CD8-positive, alpha-beta memory T cell (primary cell): ENCODE measurements around the gene DIDO1. TPM values are rescaled to one million over a fixed set of nuclear protein-coding genes. Genes with fewer than 3 reads are reported as not detected.

Experiments used
- CTCF ChIA-PET: fragments of 350-600 bp; sonication (Branson Sonifier 250); formaldehyde crosslinking; loops from one replicate; lab custom pipeline; 2021; ENCODE audit warnings: antibody characterized with exemption; lab: Charles Lee
- POLR2A ChIA-PET: fragments of 350-600 bp; sonication (Branson Sonifier 250); formaldehyde crosslinking; loops from one replicate; lab custom pipeline; 2021; ENCODE audit warnings: antibody characterized with exemption; lab: Charles Lee
- DNase-seq, 5 donors: peaks; one replicate each; pipeline versions ENCODE4 v3.0.0 to v3.0.0-alpha.2; 2020 to 2022; ENCODE audit warnings: mixed read lengths in 1 of 5
- H3K27ac ChIP-seq: one replicate; pipeline ENCODE4 v1.7.0; 2013; ENCODE audit warnings: low read depth, mild to moderate bottlenecking, low read length, moderate library complexity
- H3K27me3 ChIP-seq: 2 replicates; pipeline ENCODE4 v1.7.0; 2013; ENCODE audit warnings: low read length, mild to moderate bottlenecking; ENCODE audit not compliant: insufficient read depth, poor library complexity, severe bottlenecking
- H3K36me3 ChIP-seq: 2 replicates; pipeline ENCODE4 v1.7.0; 2013; ENCODE audit warnings: mild to moderate bottlenecking, low read length, moderate library complexity; ENCODE audit not compliant: insufficient read depth
- H3K4me1 ChIP-seq: 2 replicates; pipeline ENCODE4 v1.7.0; 2013; ENCODE audit warnings: mild to moderate bottlenecking, low read length, moderate library complexity; ENCODE audit not compliant: insufficient read depth
- H3K4me3 ChIP-seq: 2 replicates; pipeline ENCODE4 v1.7.0; 2013; ENCODE audit warnings: mild to moderate bottlenecking, low read length
- H3K9me3 ChIP-seq: 2 replicates; pipeline ENCODE4 v1.7.0; 2013; ENCODE audit warnings: mild to moderate bottlenecking, low read length
- H3K27ac Mint-ChIP-seq, 8 donors: one replicate each; pipeline ENCODE4 v1.8.0; 2020 to 2021; ENCODE audit warnings: mixed read lengths in 8 of 8, mild to moderate bottlenecking in 6 of 8, inconsistent platforms in 3 of 8, moderate library complexity in 3 of 8
- H3K27me3 Mint-ChIP-seq, 2 donors: one replicate each; pipeline ENCODE4 v1.8.0; 2020 to 2021; ENCODE audit warnings: mixed read lengths in 2 of 2, mild to moderate bottlenecking in 1 of 2, moderate library complexity in 1 of 2
- H3K36me3 Mint-ChIP-seq, 3 donors: one replicate each; pipeline ENCODE4 v1.8.0; 2020 to 2021; ENCODE audit warnings: mixed read lengths in 3 of 3, inconsistent platforms in 1 of 3, mild to moderate bottlenecking in 1 of 3
- H3K4me1 Mint-ChIP-seq, 3 donors: one replicate each; pipeline ENCODE4 v1.8.0; 2020 to 2021; ENCODE audit warnings: mixed read lengths in 3 of 3, inconsistent platforms in 1 of 3, mild to moderate bottlenecking in 1 of 3
- H3K4me3 Mint-ChIP-seq, 7 donors: one replicate each; pipeline ENCODE4 v1.8.0; 2020 to 2021; ENCODE audit warnings: mixed read lengths in 7 of 7, mild to moderate bottlenecking in 6 of 7, moderate library complexity in 4 of 7, inconsistent platforms in 2 of 7
- H3K9me3 Mint-ChIP-seq, 5 donors: one replicate each; pipeline ENCODE4 v1.8.0; 2020 to 2022; ENCODE audit warnings: mixed read lengths in 5 of 5, mild to moderate bottlenecking in 3 of 5, moderate library complexity in 2 of 5, inconsistent platforms in 1 of 5
- polyA plus RNA-seq: library from polyadenylated mRNA; unstranded; fragments of 300-500 nt; fragmentation: Illumina TruSeq; gene quantifications from one replicate; pipeline ENCODE4 v1.2.3, GENCODE V29; 2021
- total RNA-seq, 2 experiments: library from RNA; stranded (reverse); gene quantifications; one replicate each; pipeline ENCODE4 v1.2.3, GENCODE V29; 2021

DIDO1 gene
- total and polyA plus RNA-seq, 3 experiments from 2014 or later: 39.0 to 57.3 (median 55.3) TPM

- Histone ChIP-seq H3K4me1 (peaks cover 24% of the 10 kb centered on the region), H3K36me3 (peaks cover 40% of the 10 kb centered on the region), H3K9me3 (no peaks in the 10 kb centered on the region), H3K4me3 (no peak overlapping the region), H3K27me3 (no peaks in the 10 kb centered on the region), H3K27ac (no peak overlapping the region)
- Mint-ChIP-seq H3K4me1 (peaks cover 32 to 37% (median 35%) of the 10 kb centered on the region in 3 donors), H3K4me3 (peak overlapping the region in 2 of 7 donors; percentile 5 to 69), H3K36me3 (peaks cover 6 to 58% (median 8%) of the 10 kb centered on the region in 3 donors), H3K9me3 (no peaks in the 10 kb centered on the region), H3K27ac (peak overlapping the region in 5 of 8 donors; percentile 37 to 88 (median 53)), H3K27me3 (no peaks in the 10 kb centered on the region)
- peak in 1 of 5 donors; percentile 21 for DNase-seq
- POLR2A ChIA-PET: interaction anchor here (0.5 kb wide), 1 partner anchor 52 kb away, joined by 5 read pairs; no protein-coding TSS in a partner anchor
- CTCF ChIA-PET: interaction anchor here (0.9 to 6.3 kb wide), 8 partner anchors 9 to 111 kb away, joined by 3 to 62 read pairs (median 6); no protein-coding TSS in a partner anchor
Observed at GRCh38 chr20:62898093-62898964, 28.0 kb downstream of the DIDO1 start.

DNA sequence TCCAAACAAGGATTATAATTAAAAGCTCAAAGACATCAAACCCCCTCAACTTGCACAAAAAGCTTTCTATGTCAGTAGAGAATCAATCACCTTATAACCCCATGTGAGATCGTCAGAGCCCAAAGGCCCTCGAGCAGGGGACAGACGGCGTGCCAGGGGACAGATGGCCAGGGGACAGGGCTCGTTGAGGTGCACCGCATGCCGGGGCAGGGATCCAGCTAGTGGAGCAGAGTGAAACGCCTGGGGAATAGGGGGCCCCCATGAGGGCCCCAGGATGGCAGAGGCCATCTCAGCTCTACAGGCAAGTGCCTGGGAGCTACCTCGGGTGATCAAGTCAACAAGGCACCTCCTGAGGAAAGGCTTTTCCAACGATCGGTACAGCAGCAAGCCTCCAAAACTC, 28.6 kb downstream of the DIDO1 start:
- ChIA-PET POLR2A (no interaction called here), CTCF (interaction anchor here (0.9 to 2.9 kb wide), 5 partner anchors 10 to 111 kb away, joined by 3 to 9 read pairs (median 5); no protein-coding TSS in a partner anchor)
- no peaks in the 10 kb centered on the region for H3K9me3 Mint-ChIP-seq
- H3K36me3 ChIP-seq: peaks cover 40% of the 10 kb centered on the region
- H3K4me3 ChIP-seq: no peak overlapping the region
- no peaks in the 10 kb centered on the region for H3K27me3 Mint-ChIP-seq
- H3K9me3 ChIP-seq: no peaks in the 10 kb centered on the region
- peak in 1 of 5 donors; percentile 22 for DNase-seq
- peaks cover 6 to 58% (median 9%) of the 10 kb centered on the region in 3 donors for H3K36me3 Mint-ChIP-seq
- H3K4me3 Mint-ChIP-seq: peak overlapping the region in 1 of 7 donors; percentile 1
- peaks cover 32 to 37% (median 35%) of the 10 kb centered on the region in 3 donors for H3K4me1 Mint-ChIP-seq
- no peak overlapping the region for H3K27ac ChIP-seq
- H3K4me1 ChIP-seq: peaks cover 24% of the 10 kb centered on the region
- H3K27ac Mint-ChIP-seq: no peak overlapping the region
- H3K27me3 ChIP-seq: no peaks in the 10 kb centered on the region

DNA sequence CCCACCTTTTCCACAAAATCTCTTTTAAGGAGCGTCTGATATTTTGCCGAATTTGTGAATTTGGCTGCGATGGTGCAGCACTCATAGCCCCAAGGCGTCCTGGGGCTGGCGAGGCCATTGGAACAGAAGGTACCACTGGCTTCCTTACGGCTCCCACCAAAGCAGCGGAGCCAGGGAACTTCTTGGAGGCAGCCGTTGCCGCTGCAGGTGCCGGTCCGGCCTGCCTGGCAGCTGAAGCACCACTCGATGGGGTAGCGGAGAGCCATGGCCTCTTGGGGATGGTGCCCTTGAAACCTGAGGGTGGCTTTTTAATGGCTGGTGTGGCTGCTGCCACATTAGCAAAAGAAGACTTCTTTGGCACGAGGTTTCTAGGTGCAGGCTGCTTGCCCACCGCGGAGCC, 29.8 kb downstream of the DIDO1 start:
- peaks cover 8 to 58% (median 14%) of the 10 kb centered on the region in 3 donors for H3K36me3 Mint-ChIP-seq
- H3K36me3 ChIP-seq: peaks cover 48% of the 10 kb centered on the region
- H3K4me1 Mint-ChIP-seq: peaks cover 32 to 37% (median 37%) of the 10 kb centered on the region in 3 donors

DNA sequence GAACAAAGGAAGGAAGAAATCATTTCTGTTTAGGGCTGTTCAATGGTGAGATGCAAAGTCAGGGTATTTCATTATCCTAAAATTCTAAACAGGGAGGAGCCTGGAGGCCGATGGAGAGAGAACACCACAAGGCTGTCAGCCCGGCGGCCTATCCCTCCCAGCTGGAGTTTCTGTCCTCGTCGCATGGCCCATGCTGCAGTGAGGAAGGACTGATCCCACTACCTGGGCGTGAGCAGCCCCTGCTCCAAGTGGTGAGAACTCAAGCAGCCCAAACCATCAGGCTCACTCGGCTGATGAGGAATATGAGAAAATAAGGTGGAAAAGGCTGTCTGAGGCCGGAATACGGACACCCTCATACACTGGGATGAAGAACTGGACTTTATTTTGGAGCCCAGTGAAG, 30.8 kb downstream of the DIDO1 start:
- H3K9me3 Mint-ChIP-seq: no peaks in the 10 kb centered on the region
- H3K27ac ChIP-seq: no peak overlapping the region
- CTCF ChIA-PET: no interaction called here
- H3K27me3 Mint-ChIP-seq: no peaks in the 10 kb centered on the region
- H3K4me3 Mint-ChIP-seq: no peak overlapping the region
- peaks cover 58% of the 10 kb centered on the region for H3K36me3 ChIP-seq
- POLR2A ChIA-PET: no interaction called here
- peak overlapping the region in 1 of 8 donors; percentile 87 for H3K27ac Mint-ChIP-seq
- peaks cover 10 to 60% (median 16%) of the 10 kb centered on the region in 3 donors for H3K36me3 Mint-ChIP-seq
- H3K4me1 Mint-ChIP-seq: peaks cover 31 to 38% (median 35%) of the 10 kb centered on the region in 3 donors
- H3K4me3 ChIP-seq: no peak overlapping the region
- peaks cover 43% of the 10 kb centered on the region for H3K4me1 ChIP-seq
- H3K27me3 ChIP-seq: no peaks in the 10 kb centered on the region
- peak in 1 of 5 donors; percentile 36 for DNase-seq
- H3K9me3 ChIP-seq: no peaks in the 10 kb centered on the region

More for the DNA sequence above, 29.8 kb downstream of the DIDO1 start:
- DNase-seq: peak in 1 of 5 donors; percentile 32
- Histone ChIP-seq H3K27ac (no peak overlapping the region), H3K4me3 (no peak overlapping the region), H3K27me3 (no peaks in the 10 kb centered on the region), H3K4me1 (peaks cover 35% of the 10 kb centered on the region), H3K9me3 (no peaks in the 10 kb centered on the region)
- POLR2A ChIA-PET: no interaction called here
- Mint-ChIP-seq H3K4me3 (no peak overlapping the region), H3K27ac (no peak overlapping the region), H3K27me3 (no peaks in the 10 kb centered on the region), H3K9me3 (no peaks in the 10 kb centered on the region)
- CTCF ChIA-PET: interaction anchor here (0.8 kb wide), 1 partner anchor 113 kb away, joined by 3 read pairs; no protein-coding TSS in a partner anchor

DNA sequence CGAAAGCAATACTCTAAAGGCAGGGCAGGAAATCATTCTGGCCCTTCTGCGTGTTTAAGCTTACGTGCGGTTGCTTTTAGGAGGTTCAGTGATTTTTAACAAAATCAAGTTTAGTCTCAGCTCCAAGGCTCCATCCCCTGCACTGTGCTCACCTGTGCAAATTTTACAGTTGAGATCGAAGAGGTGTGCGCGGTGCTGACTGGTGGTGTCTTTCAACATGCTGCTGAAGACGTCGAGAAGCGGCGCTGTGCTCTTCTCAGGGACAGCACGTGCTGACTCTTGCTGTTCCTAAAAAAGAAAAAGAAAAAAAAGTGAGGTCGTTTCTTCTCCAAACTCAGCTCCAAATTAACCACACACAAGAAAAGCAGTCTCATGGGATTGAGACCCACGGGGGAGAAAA, 32.0 kb downstream of the DIDO1 start:
- DNase-seq: no peak
- POLR2A ChIA-PET: no interaction called here
- no peak overlapping the region for H3K27ac Mint-ChIP-seq
- Histone ChIP-seq H3K4me3 (no peak overlapping the region), H3K27ac (no peak overlapping the region), H3K36me3 (peaks cover 71% of the 10 kb centered on the region), H3K27me3 (no peaks in the 10 kb centered on the region), H3K9me3 (no peaks in the 10 kb centered on the region), H3K4me1 (peaks cover 37% of the 10 kb centered on the region)
- no peaks in the 10 kb centered on the region for H3K9me3 Mint-ChIP-seq
- CTCF ChIA-PET: interaction anchor here (0.8 to 1.9 kb wide), 4 partner anchors 13 to 115 kb away, joined by 3 to 6 read pairs (median 3); no protein-coding TSS in a partner anchor
- peaks cover 10 to 72% (median 16%) of the 10 kb centered on the region in 3 donors for H3K36me3 Mint-ChIP-seq
- H3K4me3 Mint-ChIP-seq: no peak overlapping the region
- H3K4me1 Mint-ChIP-seq: peaks cover 18 to 26% (median 24%) of the 10 kb centered on the region in 3 donors
- H3K27me3 Mint-ChIP-seq: no peaks in the 10 kb centered on the region

DNA sequence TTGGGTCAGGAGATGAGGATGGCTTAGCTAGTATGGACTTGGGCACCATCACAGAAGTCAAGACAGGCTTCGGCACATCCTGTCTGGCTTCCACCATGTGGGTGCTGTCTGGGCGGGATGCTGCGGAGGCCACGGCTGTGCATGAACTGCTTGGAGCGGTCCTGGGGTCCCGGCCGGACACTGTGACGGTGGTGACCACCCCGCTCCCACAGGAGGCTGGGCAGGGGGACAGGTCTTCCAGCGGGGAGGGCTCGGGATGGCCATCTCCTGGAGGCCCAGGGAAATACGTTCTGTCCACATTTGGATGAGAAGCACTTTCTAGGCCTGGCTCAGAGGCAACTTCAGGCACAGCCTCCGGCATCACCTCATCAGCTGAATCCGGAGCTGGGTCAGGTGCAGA, 32.6 kb downstream of the DIDO1 start:
- POLR2A ChIA-PET: no interaction called here
- H3K27ac Mint-ChIP-seq: no peak overlapping the region

DNA sequence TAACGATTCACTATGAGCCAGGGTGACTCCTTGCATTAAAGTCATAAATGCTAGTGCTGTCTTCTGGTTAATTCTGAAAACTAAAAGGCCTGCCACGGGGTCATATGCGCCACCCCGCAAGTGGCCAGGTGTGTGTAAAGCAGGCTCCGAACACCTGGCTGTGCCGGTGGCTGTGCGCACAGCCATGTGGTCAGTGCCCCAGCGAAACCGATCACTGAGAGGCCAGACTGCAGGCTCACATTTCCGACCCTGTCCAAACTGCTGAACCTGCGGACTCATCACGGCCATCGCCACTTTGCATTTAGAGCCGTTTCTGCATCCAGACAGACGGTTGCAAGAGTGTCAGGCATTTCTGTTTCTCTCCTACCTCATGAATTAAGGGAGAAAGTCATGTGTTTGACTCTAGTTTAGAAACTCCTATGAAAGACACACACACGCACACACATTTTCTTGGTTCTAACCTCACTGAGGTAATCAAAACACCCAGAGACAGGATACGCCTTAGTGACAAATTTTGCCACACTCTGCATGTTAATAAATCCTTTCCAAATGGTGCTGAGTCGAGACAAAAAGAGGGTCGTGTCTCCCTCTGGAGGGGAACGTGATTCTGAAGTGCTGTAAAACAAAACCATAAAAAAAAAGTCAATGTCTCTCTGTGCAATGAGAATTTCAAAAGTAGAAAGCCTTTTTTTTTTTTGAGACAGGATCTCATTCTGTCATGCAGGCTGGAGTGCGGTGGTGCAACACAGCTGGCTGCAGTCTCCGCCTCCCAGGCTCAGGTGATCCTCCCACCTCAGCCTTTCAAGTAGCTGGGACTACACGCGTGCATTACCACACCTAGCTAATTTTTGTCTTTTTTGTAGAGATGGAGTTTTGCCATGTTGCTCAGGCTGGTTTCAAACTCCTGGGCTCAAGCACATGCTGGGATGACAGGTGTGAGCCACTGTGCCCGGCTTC, 33.7 kb downstream of the DIDO1 start:
- CTCF ChIA-PET: interaction anchor here (1.3 kb wide), 1 partner anchor 15 kb away, joined by 3 read pairs; no protein-coding TSS in a partner anchor
- Mint-ChIP-seq H3K9me3 (no peaks in the 10 kb centered on the region), H3K4me1 (peaks cover 4 to 11% (median 9%) of the 10 kb centered on the region in 3 donors), H3K4me3 (no peak overlapping the region), H3K27ac (peak overlapping the region in 2 of 8 donors; percentile 23 to 43), H3K36me3 (peaks cover 10 to 89% (median 16%) of the 10 kb centered on the region in 3 donors), H3K27me3 (no peaks in the 10 kb centered on the region)
- Histone ChIP-seq H3K9me3 (no peaks in the 10 kb centered on the region), H3K4me3 (no peak overlapping the region), H3K4me1 (peaks cover 28% of the 10 kb centered on the region), H3K36me3 (peaks cover 87% of the 10 kb centered on the region), H3K27me3 (no peaks in the 10 kb centered on the region), H3K27ac (no peak overlapping the region)
- POLR2A ChIA-PET: no interaction called here
- DNase-seq: peak in 1 of 5 donors; percentile 58

More for the DNA sequence above, 32.6 kb downstream of the DIDO1 start:
- peaks cover 10 to 78% (median 16%) of the 10 kb centered on the region in 3 donors for H3K36me3 Mint-ChIP-seq
- H3K36me3 ChIP-seq: peaks cover 76% of the 10 kb centered on the region
- H3K27ac ChIP-seq: no peak overlapping the region
- H3K9me3 ChIP-seq: no peaks in the 10 kb centered on the region
- H3K4me1 Mint-ChIP-seq: peaks cover 13 to 20% (median 18%) of the 10 kb centered on the region in 3 donors
- no peak overlapping the region for H3K4me3 Mint-ChIP-seq
- DNase-seq: peak in 1 of 5 donors; percentile 48
- H3K27me3 Mint-ChIP-seq: no peaks in the 10 kb centered on the region
- H3K4me1 ChIP-seq: peaks cover 32% of the 10 kb centered on the region
- no peaks in the 10 kb centered on the region for H3K9me3 Mint-ChIP-seq
- CTCF ChIA-PET: interaction anchor here (0.8 to 1.9 kb wide), 3 partner anchors 14 to 115 kb away, joined by 3 to 6 read pairs (median 3); no protein-coding TSS in a partner anchor
- H3K4me3 ChIP-seq: no peak overlapping the region
- H3K27me3 ChIP-seq: no peaks in the 10 kb centered on the region
